ENCODE data around the gene TSHZ2.

TSHZ2 gene

DNA sequence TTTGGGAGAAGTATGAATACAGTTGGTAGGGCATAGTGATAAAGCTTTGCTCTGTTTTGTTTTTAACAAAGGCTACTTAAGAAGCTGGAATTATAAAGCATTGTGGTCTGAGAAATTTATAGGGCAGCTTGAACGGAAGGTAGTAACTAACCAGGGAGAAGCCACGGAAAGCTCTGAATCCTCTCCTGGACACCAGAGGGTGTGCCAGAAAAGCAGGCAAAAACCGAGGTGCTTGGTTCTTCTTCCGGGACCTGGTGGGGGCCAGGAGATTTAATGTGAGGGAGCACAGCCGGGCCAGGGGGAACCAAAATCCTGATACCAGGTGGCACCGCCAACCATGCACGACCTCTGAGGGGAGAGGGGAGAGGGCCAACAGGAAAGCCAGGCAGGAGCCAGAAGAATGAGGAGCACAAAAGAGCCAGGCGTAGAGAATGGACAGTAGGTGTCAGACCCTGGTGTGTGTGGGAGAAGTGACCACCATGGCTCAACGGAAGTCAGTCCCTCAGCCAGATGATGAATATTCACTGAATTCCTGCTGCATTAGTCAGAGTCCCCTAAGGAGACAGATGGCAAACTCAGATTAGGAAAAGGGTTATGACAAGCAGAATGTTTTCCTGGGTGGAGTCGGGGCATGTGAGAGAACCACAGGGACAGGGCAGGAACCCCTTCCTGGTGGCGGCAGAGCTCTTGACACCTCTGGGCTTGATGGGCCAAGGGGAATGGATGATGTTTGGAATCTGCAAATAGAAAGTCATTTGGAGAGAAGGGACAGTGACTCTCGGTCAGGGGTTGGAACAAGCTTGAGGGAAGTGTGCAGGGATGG lies 359.2 kb downstream of the TSHZ2 start:
- Histone ChIP-seq H3K27ac (ENCODE audit: low read length, poor library complexity, severe bottlenecking) (no peak overlapping the region), H3K36me3 (ENCODE audit: control insufficient read depth in 1 of 2, insufficient read depth in 2 of 2, low read depth in 1 of 2, low read length in 2 of 2) (no peaks in the 10 kb centered on the region), H2BK5ac (ENCODE audit: low read depth, low read length, poor library complexity, severe bottlenecking) (no peak overlapping the region), H3K4ac (ENCODE audit: low read depth in 1 of 2, low read length in 2 of 2) (peak overlapping the region in 1 of 2 experiments; percentile 87), H3K14ac (ENCODE audit: low read length in 2 of 2) (peak overlapping the region in 1 of 2 experiments; percentile 68), H3K4me1 (ENCODE audit: control insufficient read depth, insufficient read depth, low read depth, low read length) (peaks cover 3% of the 10 kb centered on the region), H4K91ac (ENCODE audit: low read length) (no peak overlapping the region), H2BK12ac (ENCODE audit: low read length in 2 of 2) (peak overlapping the region in 1 of 2 experiments; percentile 63), H3K27me3 (ENCODE audit: control insufficient read depth in 1 of 2, insufficient read depth in 1 of 2, low read length in 2 of 2) (no peaks in the 10 kb centered on the region), H2BK15ac (ENCODE audit: low read depth, poor library complexity, severe bottlenecking) (no peak overlapping the region), H3K18ac (ENCODE audit: low read depth in 1 of 2, low read length in 2 of 2) (peak overlapping the region; percentile 58 to 65), H4K8ac (ENCODE audit: low read length) (no peak overlapping the region), H3K79me1 (replicated peaks; ENCODE audit: low read length, poor library complexity, severe bottlenecking) (no peaks in the 10 kb centered on the region), H3K9me3 (ENCODE audit: control insufficient read depth, low read length) (no peaks in the 10 kb centered on the region), H2BK120ac (ENCODE audit: low read depth, low read length) (no peak overlapping the region), H2AFZ (ENCODE audit: low read depth, low read length) (no peak overlapping the region), H3K23ac (ENCODE audit: low read length in 2 of 2) (peak overlapping the region in 1 of 2 experiments; percentile 14), H3K4me2 (ENCODE audit: low read length, poor library complexity, severe bottlenecking) (no peak overlapping the region), H3K9ac (ENCODE audit: low read length) (peak overlapping the region; percentile 65), H2AK5ac (ENCODE audit: low read length, severe bottlenecking) (no peak overlapping the region), H3K4me3 (ENCODE audit: insufficient read depth in 1 of 2, low read depth in 1 of 2, low read length in 2 of 2) (peak overlapping the region in 1 of 2 experiments; percentile 48)
- 53% methylated on average over 12 of the region's 12 CpGs for WGBS
- peak; percentile 76 for DNase-seq

DNA sequence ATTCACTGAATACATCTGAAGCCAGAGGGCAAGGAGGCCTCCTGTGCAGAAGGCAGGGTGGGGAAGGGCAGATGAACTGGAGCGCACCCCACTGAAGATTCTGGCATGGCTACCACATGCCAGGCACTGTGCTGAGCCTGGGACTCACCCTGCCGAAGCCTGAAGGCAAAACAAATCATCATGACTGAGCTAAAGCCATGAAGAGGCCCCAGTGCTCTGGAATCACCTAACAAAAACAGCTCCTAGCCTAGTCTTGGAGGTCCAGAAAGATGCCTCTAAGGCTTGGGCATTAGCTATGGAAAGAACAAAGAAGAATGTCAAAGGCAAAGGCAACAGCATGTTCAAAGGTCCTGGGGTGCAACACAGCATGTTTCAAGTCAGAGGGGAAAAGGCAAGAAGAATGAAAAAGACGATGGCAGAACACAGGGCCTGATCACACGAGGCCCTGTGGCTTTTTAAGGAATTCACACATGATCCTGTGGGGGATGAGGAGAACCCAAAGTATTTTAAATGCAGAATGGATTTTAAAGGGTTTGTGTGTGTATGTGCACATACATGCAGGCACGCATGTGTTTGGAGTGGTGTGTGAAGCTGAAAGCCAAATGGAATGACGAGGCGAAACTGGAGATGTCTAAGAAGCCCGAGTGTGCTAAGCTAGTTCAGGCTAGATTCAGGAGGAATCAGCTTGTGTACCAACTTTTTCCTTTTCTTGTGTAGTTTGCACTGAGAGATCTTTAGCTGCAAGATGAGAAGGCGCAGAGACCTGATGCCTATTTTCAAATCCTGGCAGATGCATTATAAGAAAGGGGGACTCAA lies 360.1 kb downstream of the TSHZ2 start:
- Histone ChIP-seq H2BK15ac (ENCODE audit: low read depth, poor library complexity, severe bottlenecking) (no peak overlapping the region), H3K14ac (ENCODE audit: low read length in 2 of 2) (peak overlapping the region in 1 of 2 experiments; percentile 68), H3K9ac (ENCODE audit: low read length) (peak overlapping the region; percentile 65), H4K8ac (ENCODE audit: low read length) (no peak overlapping the region), H3K27ac (ENCODE audit: low read length, poor library complexity, severe bottlenecking) (no peak overlapping the region), H3K23ac (ENCODE audit: low read length in 2 of 2) (peak overlapping the region in 1 of 2 experiments; percentile 14), H2AK5ac (ENCODE audit: low read length, severe bottlenecking) (no peak overlapping the region), H2AFZ (ENCODE audit: low read depth, low read length) (no peak overlapping the region), H3K79me1 (replicated peaks; ENCODE audit: low read length, poor library complexity, severe bottlenecking) (no peaks in the 10 kb centered on the region), H3K18ac (ENCODE audit: low read depth in 1 of 2, low read length in 2 of 2) (peak overlapping the region; percentile 16 to 37), H2BK12ac (ENCODE audit: low read length in 2 of 2) (peak overlapping the region in 1 of 2 experiments; percentile 45), H3K4ac (ENCODE audit: low read depth in 1 of 2, low read length in 2 of 2) (peak overlapping the region in 1 of 2 experiments; percentile 40), H2BK120ac (ENCODE audit: low read depth, low read length) (no peak overlapping the region), H3K4me1 (ENCODE audit: control insufficient read depth, insufficient read depth, low read depth, low read length) (peaks cover 3% of the 10 kb centered on the region), H3K4me2 (ENCODE audit: low read length, poor library complexity, severe bottlenecking) (no peak overlapping the region), H2BK5ac (ENCODE audit: low read depth, low read length, poor library complexity, severe bottlenecking) (no peak overlapping the region), H3K36me3 (ENCODE audit: control insufficient read depth in 1 of 2, insufficient read depth in 2 of 2, low read depth in 1 of 2, low read length in 2 of 2) (no peaks in the 10 kb centered on the region), H3K4me3 (ENCODE audit: insufficient read depth in 1 of 2, low read depth in 1 of 2, low read length in 2 of 2) (peak overlapping the region in 1 of 2 experiments; percentile 48), H4K91ac (ENCODE audit: low read length) (peak overlapping the region; percentile 19), H3K9me3 (ENCODE audit: control insufficient read depth, low read length) (no peaks in the 10 kb centered on the region), H3K27me3 (ENCODE audit: control insufficient read depth in 1 of 2, insufficient read depth in 1 of 2, low read length in 2 of 2) (no peaks in the 10 kb centered on the region)
- WGBS, result 91% methylated on average over 9 of the region's 9 CpGs
- no peak for DNase-seq

DNA sequence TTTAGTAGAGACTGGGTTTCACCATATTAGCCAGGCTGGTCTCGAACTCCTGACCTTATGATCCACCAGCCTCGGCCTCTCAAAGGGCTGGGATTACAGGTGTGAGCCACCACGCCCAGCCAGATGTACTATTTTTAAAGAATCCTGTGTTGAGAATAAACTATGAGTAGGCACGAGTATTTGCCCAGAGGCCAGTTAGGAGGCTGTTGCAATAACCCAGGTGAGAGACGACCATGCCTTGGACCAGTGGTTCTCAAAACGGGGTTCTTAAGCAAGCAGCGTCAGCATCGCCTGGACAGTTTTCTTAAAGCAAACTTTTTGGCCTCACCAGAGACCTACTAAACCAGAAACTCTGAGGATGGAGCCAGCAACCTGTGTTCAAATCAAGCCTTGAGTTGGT lies 362.7 kb downstream of the TSHZ2 start:
- H2BK5ac ChIP-seq (ENCODE audit: low read depth, low read length, poor library complexity, severe bottlenecking), result no peak overlapping the region
- no peaks in the 10 kb centered on the region for H3K27me3 ChIP-seq (ENCODE audit: control insufficient read depth in 1 of 2, insufficient read depth in 1 of 2, low read length in 2 of 2)
- H4K8ac ChIP-seq (ENCODE audit: low read length), result no peak overlapping the region
- no peak overlapping the region for H3K27ac ChIP-seq (ENCODE audit: low read length, poor library complexity, severe bottlenecking)
- no peak overlapping the region for H2BK15ac ChIP-seq (ENCODE audit: low read depth, poor library complexity, severe bottlenecking)
- no peak overlapping the region for H3K23ac ChIP-seq (ENCODE audit: low read length in 2 of 2)
- no peak for DNase-seq
- H3K4me3 ChIP-seq (ENCODE audit: insufficient read depth in 1 of 2, low read depth in 1 of 2, low read length in 2 of 2), result no peak overlapping the region
- WGBS, result 97% methylated on average over 8 of the region's 8 CpGs
- peaks cover 3% of the 10 kb centered on the region for H3K4me1 ChIP-seq (ENCODE audit: control insufficient read depth, insufficient read depth, low read depth, low read length)
- no peak overlapping the region for H3K4me2 ChIP-seq (ENCODE audit: low read length, poor library complexity, severe bottlenecking)
- H3K79me1 ChIP-seq (replicated peaks; ENCODE audit: low read length, poor library complexity, severe bottlenecking), result no peaks in the 10 kb centered on the region
- no peak overlapping the region for H3K14ac ChIP-seq (ENCODE audit: low read length in 2 of 2)
- no peaks in the 10 kb centered on the region for H3K9me3 ChIP-seq (ENCODE audit: control insufficient read depth, low read length)
- H2AK5ac ChIP-seq (ENCODE audit: low read length, severe bottlenecking), result no peak overlapping the region
- no peak overlapping the region for H3K9ac ChIP-seq (ENCODE audit: low read length)
- H3K18ac ChIP-seq (ENCODE audit: low read depth in 1 of 2, low read length in 2 of 2), result no peak overlapping the region
- H4K91ac ChIP-seq (ENCODE audit: low read length), result no peak overlapping the region
- H2BK120ac ChIP-seq (ENCODE audit: low read depth, low read length), result no peak overlapping the region
- no peak overlapping the region for H3K4ac ChIP-seq (ENCODE audit: low read depth in 1 of 2, low read length in 2 of 2)
- no peak overlapping the region for H2BK12ac ChIP-seq (ENCODE audit: low read length in 2 of 2)
- H2AFZ ChIP-seq (ENCODE audit: low read depth, low read length), result no peak overlapping the region
- no peaks in the 10 kb centered on the region for H3K36me3 ChIP-seq (ENCODE audit: control insufficient read depth in 1 of 2, insufficient read depth in 2 of 2, low read depth in 1 of 2, low read length in 2 of 2)

DNA sequence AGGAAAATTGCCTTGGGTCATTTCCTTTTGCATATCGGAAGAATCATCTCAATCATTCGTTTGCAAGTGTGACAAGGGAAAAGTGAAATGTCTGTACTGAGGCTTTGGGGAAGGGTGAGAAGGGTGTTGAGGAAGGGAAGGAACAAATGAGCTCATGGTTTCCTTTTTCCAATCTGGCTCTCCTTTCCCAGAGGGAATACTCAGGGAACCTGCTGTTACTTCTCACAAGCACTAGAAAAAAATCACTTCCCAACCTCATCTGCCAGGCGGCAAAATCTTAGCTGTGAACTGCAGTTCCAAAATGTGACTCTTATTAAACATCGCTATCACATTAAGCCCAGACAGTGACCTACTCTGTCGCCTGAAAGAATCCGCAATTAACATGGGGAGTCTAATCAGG lies 363.4 kb downstream of the TSHZ2 start:
- no peak overlapping the region for H2AFZ ChIP-seq (ENCODE audit: low read depth, low read length)
- no peak overlapping the region for H2AK5ac ChIP-seq (ENCODE audit: low read length, severe bottlenecking)
- no peak overlapping the region for H3K4me2 ChIP-seq (ENCODE audit: low read length, poor library complexity, severe bottlenecking)
- H3K14ac ChIP-seq (ENCODE audit: low read length in 2 of 2), result no peak overlapping the region
- no peak overlapping the region for H2BK12ac ChIP-seq (ENCODE audit: low read length in 2 of 2)
- H3K79me1 ChIP-seq (replicated peaks; ENCODE audit: low read length, poor library complexity, severe bottlenecking), result no peaks in the 10 kb centered on the region
- no peak overlapping the region for H4K8ac ChIP-seq (ENCODE audit: low read length)
- WGBS, result 92% methylated on average over 3 of the region's 6 CpGs
- H3K23ac ChIP-seq (ENCODE audit: low read length in 2 of 2), result no peak overlapping the region
- H3K9ac ChIP-seq (ENCODE audit: low read length), result no peak overlapping the region
- H3K4me3 ChIP-seq (ENCODE audit: insufficient read depth in 1 of 2, low read depth in 1 of 2, low read length in 2 of 2), result no peak overlapping the region
- no peaks in the 10 kb centered on the region for H3K9me3 ChIP-seq (ENCODE audit: control insufficient read depth, low read length)
- H3K4ac ChIP-seq (ENCODE audit: low read depth in 1 of 2, low read length in 2 of 2), result no peak overlapping the region
- no peak overlapping the region for H2BK15ac ChIP-seq (ENCODE audit: low read depth, poor library complexity, severe bottlenecking)
- no peak overlapping the region for H2BK5ac ChIP-seq (ENCODE audit: low read depth, low read length, poor library complexity, severe bottlenecking)
- DNase-seq, result no peak
- H3K18ac ChIP-seq (ENCODE audit: low read depth in 1 of 2, low read length in 2 of 2), result no peak overlapping the region
- no peak overlapping the region for H2BK120ac ChIP-seq (ENCODE audit: low read depth, low read length)
- no peaks in the 10 kb centered on the region for H3K27me3 ChIP-seq (ENCODE audit: control insufficient read depth in 1 of 2, insufficient read depth in 1 of 2, low read length in 2 of 2)
- no peaks in the 10 kb centered on the region for H3K36me3 ChIP-seq (ENCODE audit: control insufficient read depth in 1 of 2, insufficient read depth in 2 of 2, low read depth in 1 of 2, low read length in 2 of 2)
- H3K4me1 ChIP-seq (ENCODE audit: control insufficient read depth, insufficient read depth, low read depth, low read length), result peaks cover 3% of the 10 kb centered on the region
- no peak overlapping the region for H4K91ac ChIP-seq (ENCODE audit: low read length)
- H3K27ac ChIP-seq (ENCODE audit: low read length, poor library complexity, severe bottlenecking), result no peak overlapping the region

Data from mesenchymal stem cell (in vitro differentiated cells and primary cell).